H9 (cell line): Measurements from ENCODE around the gene ROCK2. TPM values are rescaled to one million over a fixed set of nuclear protein-coding genes. Genes with fewer than 3 reads are reported as not detected.

Source experiments
- DNase-seq: peaks from one replicate; pipeline ENCODE4 v3.0.0-alpha.2; 2017
- H2AFZ ChIP-seq: one replicate; pipeline ENCODE4 v1.6.1; 2013; ENCODE audit warnings: mild to moderate bottlenecking, low read length, control low read depth, moderate library complexity
- H2AK5ac ChIP-seq: 2 replicates; pipeline ENCODE4 v1.6.1; 2013; ENCODE audit warnings: low read length, control low read depth, mixed read lengths; ENCODE audit not compliant: insufficient read length
- H2BK120ac ChIP-seq: one replicate; pipeline ENCODE4 v1.6.1; 2013; ENCODE audit warnings: low read depth, mild to moderate bottlenecking, low read length, control low read depth, inconsistent platforms; ENCODE audit not compliant: poor library complexity, severe bottlenecking
- H2BK12ac ChIP-seq: 2 replicates; pipeline ENCODE4 v1.6.1; 2013; ENCODE audit warnings: low read length, control low read depth, mixed read lengths, low read depth; ENCODE audit not compliant: insufficient read length
- H2BK15ac ChIP-seq: 2 replicates; pipeline ENCODE4 v1.6.1; 2013; ENCODE audit warnings: low read depth, low read length, control low read depth
- H2BK20ac ChIP-seq: one replicate; pipeline ENCODE4 v1.6.1; 2013; ENCODE audit warnings: low read depth, mild to moderate bottlenecking, low read length, control low read depth, inconsistent platforms; ENCODE audit not compliant: poor library complexity, severe bottlenecking
- H2BK5ac ChIP-seq: 2 replicates; pipeline ENCODE4 v1.6.1; 2013; ENCODE audit warnings: low read length, control low read depth, mixed read lengths; ENCODE audit not compliant: insufficient read length
- H3K14ac ChIP-seq: 2 replicates; pipeline ENCODE4 v1.6.1; 2013; ENCODE audit warnings: low read length, control low read depth; ENCODE audit not compliant: insufficient read depth
- H3K18ac ChIP-seq: 2 replicates; pipeline ENCODE4 v1.6.1; 2013; ENCODE audit warnings: low read depth, mild to moderate bottlenecking, mixed read lengths, low read length, control low read depth; ENCODE audit not compliant: insufficient read length
- H3K23ac ChIP-seq: 2 replicates; pipeline ENCODE4 v1.6.1; 2013; ENCODE audit warnings: low read length, control low read depth, mixed read lengths, low read depth; ENCODE audit not compliant: insufficient read length
- H3K23me2 ChIP-seq: 2 replicates; pipeline ENCODE4 v1.6.1; 2013; ENCODE audit warnings: low read depth, mild to moderate bottlenecking, mixed read lengths, low read length, control low read depth; ENCODE audit not compliant: insufficient read length, poor library complexity, severe bottlenecking
- H3K27ac ChIP-seq: 2 replicates; pipeline ENCODE4 v1.5.1; 2013; ENCODE audit warnings: low read length, control low read depth, mixed read lengths, low read depth; ENCODE audit not compliant: insufficient read length
- H3K27me3 ChIP-seq: 2 replicates; pipeline ENCODE4 v1.6.1; 2013; ENCODE audit warnings: low read length, control low read depth, inconsistent platforms; ENCODE audit not compliant: insufficient read depth
- H3K4ac ChIP-seq: 2 replicates; pipeline ENCODE4 v1.6.1; 2013; ENCODE audit warnings: low read depth, mild to moderate bottlenecking, control low read depth, inconsistent platforms, low read length, moderate library complexity
- H3K4me1 ChIP-seq: 2 replicates; pipeline ENCODE4 v1.6.1; 2013; ENCODE audit warnings: low read length, control low read depth, inconsistent platforms; ENCODE audit not compliant: insufficient read depth
- H3K4me2 ChIP-seq: 2 replicates; pipeline ENCODE4 v1.6.1; 2013; ENCODE audit warnings: low read length, control low read depth, mixed read lengths; ENCODE audit not compliant: insufficient read length, insufficient read depth
- H3K56ac ChIP-seq: 2 replicates; pipeline ENCODE4 v1.6.1; 2013; ENCODE audit warnings: low read depth, mild to moderate bottlenecking, mixed read lengths, low read length, control low read depth; ENCODE audit not compliant: insufficient read length
- H3K79me1 ChIP-seq: 2 replicates; pipeline ENCODE4 v1.6.1; 2013; ENCODE audit warnings: low read depth, mild to moderate bottlenecking, moderate library complexity, low read length, control low read depth, inconsistent platforms; ENCODE audit not compliant: insufficient read depth, poor library complexity, severe bottlenecking
- H3K79me2 ChIP-seq: 2 replicates; pipeline ENCODE4 v1.6.1; 2013; ENCODE audit warnings: low read length, control low read depth, inconsistent platforms; ENCODE audit not compliant: insufficient read depth
- H3K9ac ChIP-seq: 2 replicates; pipeline ENCODE4 v1.6.1; 2013; ENCODE audit warnings: low read length, control low read depth, mixed read lengths; ENCODE audit not compliant: insufficient read length; ENCODE audit errors: extremely low read depth
- H3K9me3 ChIP-seq: one replicate; pipeline ENCODE4 v1.6.1; 2013; ENCODE audit warnings: low read depth, low read length, inconsistent platforms; ENCODE audit not compliant: control insufficient read depth
- H3T11ph ChIP-seq: one replicate; pipeline ENCODE4 v1.6.1; 2013; ENCODE audit warnings: mild to moderate bottlenecking, low read length, control low read depth, inconsistent platforms
- H4K20me1 ChIP-seq: one replicate; pipeline ENCODE4 v1.6.1; 2013; ENCODE audit not compliant: control insufficient read depth, insufficient read length, insufficient read depth
- H4K5ac ChIP-seq: 2 replicates; pipeline ENCODE4 v1.6.1; 2013; ENCODE audit warnings: low read depth, mild to moderate bottlenecking, mixed read lengths, low read length, control low read depth; ENCODE audit not compliant: insufficient read length
- H4K8ac ChIP-seq: replicated peaks from 2 replicates; pipeline ENCODE4 v1.6.1; 2013; ENCODE audit warnings: low read length, control low read depth, mixed read lengths, low read depth; ENCODE audit not compliant: insufficient read length
- H4K91ac ChIP-seq: 2 replicates; pipeline ENCODE4 v1.6.1; 2013; ENCODE audit warnings: low read depth, mild to moderate bottlenecking, moderate library complexity, mixed read lengths, low read length, control low read depth; ENCODE audit not compliant: insufficient read length
- H3K27ac Mint-ChIP-seq, 3 experiments: 2 replicates in 2 of 3; 3 replicates in 1 of 3; pipeline ENCODE4 v1.8.0; 2020 to 2021; ENCODE audit warnings: mixed read lengths in 3 of 3, mild to moderate bottlenecking in 1 of 3, moderate library complexity in 1 of 3
- H3K27me3 Mint-ChIP-seq: 2 replicates; pipeline ENCODE4 v1.8.0; 2021; ENCODE audit warnings: low read depth, mild to moderate bottlenecking, moderate library complexity, mixed read lengths
- H3K36me3 Mint-ChIP-seq, 3 experiments: 2 replicates in 2 of 3; 3 replicates in 1 of 3; pipeline ENCODE4 v1.8.0; 2020 to 2021; ENCODE audit warnings: low read depth in 3 of 3, mixed read lengths in 3 of 3; ENCODE audit not compliant: insufficient read depth in 1 of 3
- H3K4me1 Mint-ChIP-seq, 2 experiments: 2 replicates each; pipeline ENCODE4 v1.8.0; 2020; ENCODE audit warnings: mixed read lengths in 2 of 2
- H3K4me3 Mint-ChIP-seq, 2 experiments: 2 replicates in 1 of 2; 3 replicates in 1 of 2; pipeline ENCODE4 v1.8.0; 2020 to 2021; ENCODE audit warnings: mild to moderate bottlenecking in 2 of 2, mixed read lengths in 2 of 2, moderate library complexity in 1 of 2
- H3K9me3 Mint-ChIP-seq, 2 experiments: 2 replicates in 1 of 2; 3 replicates in 1 of 2; pipeline ENCODE4 v1.8.0; 2020; ENCODE audit warnings: mild to moderate bottlenecking in 2 of 2, mixed read lengths in 2 of 2, moderate library complexity in 1 of 2
- WGBS: extraction: QIAGEN DNeasy Blood & Tissue Kit; methylation state at CpG from one replicate; pipeline ENCODE4 v1.1.7; 2013; ENCODE audit warnings: missing lambda C conversion rate, low lambda C conversion rate, mixed read lengths; ENCODE audit not compliant: insufficient read length; ENCODE audit errors: extremely low coverage; 5-methylcytosine and 5-hydroxymethylcytosine counted together
- total RNA-seq: library from RNA; stranded (reverse); gene quantifications from 2 replicates; pipeline ENCODE4 v1.2.1, GENCODE V29; 2021
- TF ChIP-seq, protein P1 (sequence below): fragments of 200-600 bp; sonication (generic); conservative IDR thresholded peaks from 3 replicates; pipeline ENCODE4 v1.8.0; 2021; ENCODE audit warnings: antibody characterized with exemption, mild to moderate bottlenecking

Gene ROCK2
- total RNA-seq, 1 experiment from 2014 or later = 33.2 TPM

DNA sequence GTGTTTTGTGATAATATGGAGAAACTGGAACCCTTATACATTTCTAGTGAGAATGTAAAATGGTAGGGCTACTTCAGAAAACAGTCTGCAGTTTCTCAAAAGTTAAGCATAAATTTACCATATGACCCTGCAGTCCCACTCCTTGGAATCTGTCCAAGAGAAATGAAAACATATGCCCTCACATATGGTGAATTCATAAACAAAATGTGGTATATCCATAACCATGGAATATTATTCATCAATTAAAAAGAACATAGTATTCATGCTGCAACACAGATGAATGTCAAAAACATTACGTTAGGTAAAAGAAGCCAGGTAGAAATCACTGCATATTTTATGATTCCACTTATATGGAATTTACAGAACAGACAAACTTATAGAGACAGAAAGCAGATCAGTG is 11.8 kb downstream of the ROCK2 start:
- no CpG with 5 or more reads among the region's 1 CpG for WGBS
- H2BK20ac ChIP-seq = no peak overlapping the region
- H3K27me3 Mint-ChIP-seq = no peaks in the 10 kb centered on the region
- H3K4me3 Mint-ChIP-seq = no peak overlapping the region
- no peak overlapping the region for H4K8ac ChIP-seq
- no peak overlapping the region for H3K23ac ChIP-seq
- no peak overlapping the region for H3K9ac ChIP-seq
- peaks cover 0 to 2% of the 10 kb centered on the region in 2 experiments; a peak in 1 of 4 replicates for H3K4me1 Mint-ChIP-seq
- H2AK5ac ChIP-seq = no peak overlapping the region
- no peak overlapping the region for H2BK120ac ChIP-seq
- H3K27ac ChIP-seq = no peak overlapping the region
- H3K27me3 ChIP-seq = no peaks in the 10 kb centered on the region
- H2AFZ ChIP-seq = no peak overlapping the region
- no peaks in the 10 kb centered on the region for H4K20me1 ChIP-seq
- no peak overlapping the region for H3K4me2 ChIP-seq
- H4K5ac ChIP-seq = no peak overlapping the region
- no peak overlapping the region for H2BK15ac ChIP-seq
- H4K91ac ChIP-seq = no peak overlapping the region
- H3K79me2 ChIP-seq = peaks cover 12% of the 10 kb centered on the region; the same call in 1 of the 2 replicates
- no peak overlapping the region for H2BK12ac ChIP-seq
- DNase-seq = no peak
- H3K4ac ChIP-seq = no peak overlapping the region
- H3K4me1 ChIP-seq = no peaks in the 10 kb centered on the region
- no peak overlapping the region for H3K27ac Mint-ChIP-seq
- no peak overlapping the region for H3T11ph ChIP-seq
- TF ChIP-seq, protein P1, sequence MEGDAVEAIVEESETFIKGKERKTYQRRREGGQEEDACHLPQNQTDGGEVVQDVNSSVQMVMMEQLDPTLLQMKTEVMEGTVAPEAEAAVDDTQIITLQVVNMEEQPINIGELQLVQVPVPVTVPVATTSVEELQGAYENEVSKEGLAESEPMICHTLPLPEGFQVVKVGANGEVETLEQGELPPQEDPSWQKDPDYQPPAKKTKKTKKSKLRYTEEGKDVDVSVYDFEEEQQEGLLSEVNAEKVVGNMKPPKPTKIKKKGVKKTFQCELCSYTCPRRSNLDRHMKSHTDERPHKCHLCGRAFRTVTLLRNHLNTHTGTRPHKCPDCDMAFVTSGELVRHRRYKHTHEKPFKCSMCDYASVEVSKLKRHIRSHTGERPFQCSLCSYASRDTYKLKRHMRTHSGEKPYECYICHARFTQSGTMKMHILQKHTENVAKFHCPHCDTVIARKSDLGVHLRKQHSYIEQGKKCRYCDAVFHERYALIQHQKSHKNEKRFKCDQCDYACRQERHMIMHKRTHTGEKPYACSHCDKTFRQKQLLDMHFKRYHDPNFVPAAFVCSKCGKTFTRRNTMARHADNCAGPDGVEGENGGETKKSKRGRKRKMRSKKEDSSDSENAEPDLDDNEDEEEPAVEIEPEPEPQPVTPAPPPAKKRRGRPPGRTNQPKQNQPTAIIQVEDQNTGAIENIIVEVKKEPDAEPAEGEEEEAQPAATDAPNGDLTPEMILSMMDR = no peak
- no peaks in the 10 kb centered on the region for H3K9me3 ChIP-seq
- H3K14ac ChIP-seq = no peak overlapping the region
- H2BK5ac ChIP-seq = no peak overlapping the region
- H3K56ac ChIP-seq = no peak overlapping the region
- H3K18ac ChIP-seq = no peak overlapping the region
- H3K23me2 ChIP-seq = no peaks in the 10 kb centered on the region
- peaks cover 7 to 8% of the 10 kb centered on the region in 2 experiments; a peak in 3 of 5 replicates for H3K9me3 Mint-ChIP-seq
- H3K36me3 Mint-ChIP-seq = peaks cover 2 to 10% (median 7%) of the 10 kb centered on the region in 3 experiments; a peak in 6 of 7 replicates
- H3K79me1 ChIP-seq = peaks cover 9% of the 10 kb centered on the region
